Measurements from ENCODE around the gene FITM1.

Gene FITM1

GRCh38 chr14:24123424-24124417 is 6.7 kb upstream of the FITM1 start:
- no peaks in the 10 kb centered on the region for H3K4me1 ChIP-seq (ENCODE audit: control insufficient read depth in 1 of 2, insufficient read depth in 2 of 2, low read length in 2 of 2)
- H3K4me3 ChIP-seq (ENCODE audit: low read depth in 1 of 2, low read length in 2 of 2), result no peak overlapping the region
- H3K27me3 ChIP-seq (ENCODE audit: low read depth, low read length), result no peaks in the 10 kb centered on the region
- H3K27ac ChIP-seq (ENCODE audit: low read length), result no peak overlapping the region
- H3K36me3 ChIP-seq (ENCODE audit: control insufficient read depth in 1 of 2, insufficient read depth in 2 of 2, low read length in 2 of 2), result peaks cover 42 to 50% of the 10 kb centered on the region in 2 donors
- no peaks in the 10 kb centered on the region for H3K9me3 ChIP-seq (ENCODE audit: control insufficient read depth in 1 of 2, low read length in 2 of 2)

- Histone ChIP-seq H3K36me3 (ENCODE audit: control insufficient read depth in 1 of 2, insufficient read depth in 2 of 2, low read length in 2 of 2) (peaks cover 17 to 25% of the 10 kb centered on the region in 2 donors), H3K27me3 (ENCODE audit: low read depth, low read length) (no peaks in the 10 kb centered on the region), H3K4me1 (ENCODE audit: control insufficient read depth in 1 of 2, insufficient read depth in 2 of 2, low read length in 2 of 2) (peaks cover 0 to 3% of the 10 kb centered on the region in 2 donors), H3K27ac (ENCODE audit: low read length) (no peak overlapping the region), H3K9me3 (ENCODE audit: control insufficient read depth in 1 of 2, low read length in 2 of 2) (no peaks in the 10 kb centered on the region), H3K4me3 (ENCODE audit: low read depth in 1 of 2, low read length in 2 of 2) (no peak overlapping the region)
Measured at GRCh38 chr14:24126939-24127338, 3.5 kb upstream of the FITM1 start.

- Histone ChIP-seq H3K36me3 (ENCODE audit: control insufficient read depth in 1 of 2, insufficient read depth in 2 of 2, low read length in 2 of 2) (peaks cover 14 to 19% of the 10 kb centered on the region in 2 donors), H3K27ac (ENCODE audit: low read length) (no peak overlapping the region)
Measured at GRCh38 chr14:24127673-24128072, 2.8 kb upstream of the FITM1 start.

GRCh38 chr14:24129410-24129998 is 955 bp upstream of the FITM1 start:
- H3K9me3 ChIP-seq (ENCODE audit: control insufficient read depth in 1 of 2, low read length in 2 of 2), result no peaks in the 10 kb centered on the region
- H3K4me1 ChIP-seq (ENCODE audit: control insufficient read depth in 1 of 2, insufficient read depth in 2 of 2, low read length in 2 of 2), result peaks cover 0 to 3% of the 10 kb centered on the region in 2 donors
- no peak overlapping the region for H3K4me3 ChIP-seq (ENCODE audit: low read depth in 1 of 2, low read length in 2 of 2)
- peaks cover 0 to 1% of the 10 kb centered on the region in 2 donors for H3K36me3 ChIP-seq (ENCODE audit: control insufficient read depth in 1 of 2, insufficient read depth in 2 of 2, low read length in 2 of 2)
- no peaks in the 10 kb centered on the region for H3K27me3 ChIP-seq (ENCODE audit: low read depth, low read length)
- no peak overlapping the region for H3K27ac ChIP-seq (ENCODE audit: low read length)

More at GRCh38 chr14:24127673-24128072, 2.8 kb upstream of the FITM1 start:
- peaks cover 0 to 3% of the 10 kb centered on the region in 2 donors for H3K4me1 ChIP-seq (ENCODE audit: control insufficient read depth in 1 of 2, insufficient read depth in 2 of 2, low read length in 2 of 2)
- H3K27me3 ChIP-seq (ENCODE audit: low read depth, low read length), result no peaks in the 10 kb centered on the region
- H3K4me3 ChIP-seq (ENCODE audit: low read depth in 1 of 2, low read length in 2 of 2), result no peak overlapping the region
- H3K9me3 ChIP-seq (ENCODE audit: control insufficient read depth in 1 of 2, low read length in 2 of 2), result no peaks in the 10 kb centered on the region

GRCh38 chr14:24130717-24131548 is 474 bp downstream of the FITM1 start:
- no peak overlapping the region for H3K27ac ChIP-seq (ENCODE audit: low read length)
- no peaks in the 10 kb centered on the region for H3K27me3 ChIP-seq (ENCODE audit: low read depth, low read length)
- peaks cover 4 to 7% of the 10 kb centered on the region in 2 donors for H3K4me1 ChIP-seq (ENCODE audit: control insufficient read depth in 1 of 2, insufficient read depth in 2 of 2, low read length in 2 of 2)
- no peaks in the 10 kb centered on the region for H3K36me3 ChIP-seq (ENCODE audit: control insufficient read depth in 1 of 2, insufficient read depth in 2 of 2, low read length in 2 of 2)
- no peak overlapping the region for H3K4me3 ChIP-seq (ENCODE audit: low read depth in 1 of 2, low read length in 2 of 2)
- H3K9me3 ChIP-seq (ENCODE audit: control insufficient read depth in 1 of 2, low read length in 2 of 2), result no peaks in the 10 kb centered on the region

GRCh38 chr14:24131549-24131966 is 1.1 kb downstream of the FITM1 start:
- H3K27ac ChIP-seq (ENCODE audit: low read length), result no peak overlapping the region
- no peaks in the 10 kb centered on the region for H3K9me3 ChIP-seq (ENCODE audit: control insufficient read depth in 1 of 2, low read length in 2 of 2)
- no peaks in the 10 kb centered on the region for H3K36me3 ChIP-seq (ENCODE audit: control insufficient read depth in 1 of 2, insufficient read depth in 2 of 2, low read length in 2 of 2)
- no peak overlapping the region for H3K4me3 ChIP-seq (ENCODE audit: low read depth in 1 of 2, low read length in 2 of 2)
- H3K27me3 ChIP-seq (ENCODE audit: low read depth, low read length), result no peaks in the 10 kb centered on the region
- peaks cover 4 to 8% of the 10 kb centered on the region in 2 donors for H3K4me1 ChIP-seq (ENCODE audit: control insufficient read depth in 1 of 2, insufficient read depth in 2 of 2, low read length in 2 of 2)

GRCh38 chr14:24132061-24132685 is 1.7 kb downstream of the FITM1 start:
- peaks cover 10 to 14% of the 10 kb centered on the region in 2 donors for H3K4me1 ChIP-seq (ENCODE audit: control insufficient read depth in 1 of 2, insufficient read depth in 2 of 2, low read length in 2 of 2)
- no peak overlapping the region for H3K27ac ChIP-seq (ENCODE audit: low read length)
- H3K27me3 ChIP-seq (ENCODE audit: low read depth, low read length), result no peaks in the 10 kb centered on the region
- no peaks in the 10 kb centered on the region for H3K9me3 ChIP-seq (ENCODE audit: control insufficient read depth in 1 of 2, low read length in 2 of 2)
- H3K4me3 ChIP-seq (ENCODE audit: low read depth in 1 of 2, low read length in 2 of 2), result no peak overlapping the region
- no peaks in the 10 kb centered on the region for H3K36me3 ChIP-seq (ENCODE audit: control insufficient read depth in 1 of 2, insufficient read depth in 2 of 2, low read length in 2 of 2)

GRCh38 chr14:24132976-24133375 is 2.5 kb downstream of the FITM1 start:
- Histone ChIP-seq H3K4me1 (ENCODE audit: control insufficient read depth in 1 of 2, insufficient read depth in 2 of 2, low read length in 2 of 2) (peaks cover 14 to 22% of the 10 kb centered on the region in 2 donors), H3K27me3 (ENCODE audit: low read depth, low read length) (no peaks in the 10 kb centered on the region), H3K4me3 (ENCODE audit: low read depth in 1 of 2, low read length in 2 of 2) (no peak overlapping the region), H3K36me3 (ENCODE audit: control insufficient read depth in 1 of 2, insufficient read depth in 2 of 2, low read length in 2 of 2) (peaks cover 4 to 7% of the 10 kb centered on the region in 2 donors), H3K9me3 (ENCODE audit: control insufficient read depth in 1 of 2, low read length in 2 of 2) (no peaks in the 10 kb centered on the region), H3K27ac (ENCODE audit: low read length) (no peak overlapping the region)

- Histone ChIP-seq H3K4me3 (ENCODE audit: low read depth in 1 of 2, low read length in 2 of 2) (no peak overlapping the region), H3K36me3 (ENCODE audit: control insufficient read depth in 1 of 2, insufficient read depth in 2 of 2, low read length in 2 of 2) (peaks cover 12 to 13% of the 10 kb centered on the region in 2 donors), H3K27ac (ENCODE audit: low read length) (no peak overlapping the region), H3K27me3 (ENCODE audit: low read depth, low read length) (no peaks in the 10 kb centered on the region), H3K4me1 (ENCODE audit: control insufficient read depth in 1 of 2, insufficient read depth in 2 of 2, low read length in 2 of 2) (peaks cover 14 to 27% of the 10 kb centered on the region in 2 donors), H3K9me3 (ENCODE audit: control insufficient read depth in 1 of 2, low read length in 2 of 2) (no peaks in the 10 kb centered on the region)
Measured at GRCh38 chr14:24133735-24134134, 3.3 kb downstream of the FITM1 start.

GRCh38 chr14:24135584-24135833 is 5.0 kb downstream of the FITM1 start:
- H3K36me3 ChIP-seq (ENCODE audit: control insufficient read depth in 1 of 2, insufficient read depth in 2 of 2, low read length in 2 of 2), result peaks cover 20 to 22% of the 10 kb centered on the region in 2 donors
- H3K27ac ChIP-seq (ENCODE audit: low read length), result peak overlapping the region; percentile 72
- peak overlapping the region; percentile 71 to 96 for H3K4me3 ChIP-seq (ENCODE audit: low read depth in 1 of 2, low read length in 2 of 2)
- H3K27me3 ChIP-seq (ENCODE audit: low read depth, low read length), result no peaks in the 10 kb centered on the region
- H3K4me1 ChIP-seq (ENCODE audit: control insufficient read depth in 1 of 2, insufficient read depth in 2 of 2, low read length in 2 of 2), result peaks cover 14 to 41% of the 10 kb centered on the region in 2 donors
- no peaks in the 10 kb centered on the region for H3K9me3 ChIP-seq (ENCODE audit: control insufficient read depth in 1 of 2, low read length in 2 of 2)
